H9 (cell line): Measurements from ENCODE around the gene UCP2. TPM values are rescaled to one million over a fixed set of nuclear protein-coding genes. Genes with fewer than 3 reads are reported as not detected.
"Not testable (repeated sequence)": the region's sequence is repeated elsewhere in the genome, so short reads cannot be mapped to it uniquely, and the experiment has no call there.

Experiments used
- DNase-seq: peaks from one replicate; pipeline ENCODE4 v3.0.0-alpha.2; 2017
- H2AFZ ChIP-seq: one replicate; pipeline ENCODE4 v1.6.1; 2013; ENCODE audit warnings: mild to moderate bottlenecking, low read length, control low read depth, moderate library complexity
- H2AK5ac ChIP-seq: 2 replicates; pipeline ENCODE4 v1.6.1; 2013; ENCODE audit warnings: low read length, control low read depth, mixed read lengths; ENCODE audit not compliant: insufficient read length
- H2BK120ac ChIP-seq: one replicate; pipeline ENCODE4 v1.6.1; 2013; ENCODE audit warnings: low read depth, mild to moderate bottlenecking, low read length, control low read depth, inconsistent platforms; ENCODE audit not compliant: poor library complexity, severe bottlenecking
- H2BK12ac ChIP-seq: 2 replicates; pipeline ENCODE4 v1.6.1; 2013; ENCODE audit warnings: low read length, control low read depth, mixed read lengths, low read depth; ENCODE audit not compliant: insufficient read length
- H2BK15ac ChIP-seq: 2 replicates; pipeline ENCODE4 v1.6.1; 2013; ENCODE audit warnings: low read depth, low read length, control low read depth
- H2BK20ac ChIP-seq: one replicate; pipeline ENCODE4 v1.6.1; 2013; ENCODE audit warnings: low read depth, mild to moderate bottlenecking, low read length, control low read depth, inconsistent platforms; ENCODE audit not compliant: poor library complexity, severe bottlenecking
- H2BK5ac ChIP-seq: 2 replicates; pipeline ENCODE4 v1.6.1; 2013; ENCODE audit warnings: low read length, control low read depth, mixed read lengths; ENCODE audit not compliant: insufficient read length
- H3K14ac ChIP-seq: 2 replicates; pipeline ENCODE4 v1.6.1; 2013; ENCODE audit warnings: low read length, control low read depth; ENCODE audit not compliant: insufficient read depth
- H3K18ac ChIP-seq: 2 replicates; pipeline ENCODE4 v1.6.1; 2013; ENCODE audit warnings: low read depth, mild to moderate bottlenecking, mixed read lengths, low read length, control low read depth; ENCODE audit not compliant: insufficient read length
- H3K23ac ChIP-seq: 2 replicates; pipeline ENCODE4 v1.6.1; 2013; ENCODE audit warnings: low read length, control low read depth, mixed read lengths, low read depth; ENCODE audit not compliant: insufficient read length
- H3K23me2 ChIP-seq: 2 replicates; pipeline ENCODE4 v1.6.1; 2013; ENCODE audit warnings: low read depth, mild to moderate bottlenecking, mixed read lengths, low read length, control low read depth; ENCODE audit not compliant: insufficient read length, poor library complexity, severe bottlenecking
- H3K27ac ChIP-seq: 2 replicates; pipeline ENCODE4 v1.5.1; 2013; ENCODE audit warnings: low read length, control low read depth, mixed read lengths, low read depth; ENCODE audit not compliant: insufficient read length
- H3K27me3 ChIP-seq: 2 replicates; pipeline ENCODE4 v1.6.1; 2013; ENCODE audit warnings: low read length, control low read depth, inconsistent platforms; ENCODE audit not compliant: insufficient read depth
- H3K4ac ChIP-seq: 2 replicates; pipeline ENCODE4 v1.6.1; 2013; ENCODE audit warnings: low read depth, mild to moderate bottlenecking, control low read depth, inconsistent platforms, low read length, moderate library complexity
- H3K4me1 ChIP-seq: 2 replicates; pipeline ENCODE4 v1.6.1; 2013; ENCODE audit warnings: low read length, control low read depth, inconsistent platforms; ENCODE audit not compliant: insufficient read depth
- H3K4me2 ChIP-seq: 2 replicates; pipeline ENCODE4 v1.6.1; 2013; ENCODE audit warnings: low read length, control low read depth, mixed read lengths; ENCODE audit not compliant: insufficient read length, insufficient read depth
- H3K56ac ChIP-seq: 2 replicates; pipeline ENCODE4 v1.6.1; 2013; ENCODE audit warnings: low read depth, mild to moderate bottlenecking, mixed read lengths, low read length, control low read depth; ENCODE audit not compliant: insufficient read length
- H3K79me1 ChIP-seq: 2 replicates; pipeline ENCODE4 v1.6.1; 2013; ENCODE audit warnings: low read depth, mild to moderate bottlenecking, moderate library complexity, low read length, control low read depth, inconsistent platforms; ENCODE audit not compliant: insufficient read depth, poor library complexity, severe bottlenecking
- H3K79me2 ChIP-seq: 2 replicates; pipeline ENCODE4 v1.6.1; 2013; ENCODE audit warnings: low read length, control low read depth, inconsistent platforms; ENCODE audit not compliant: insufficient read depth
- H3K9ac ChIP-seq: 2 replicates; pipeline ENCODE4 v1.6.1; 2013; ENCODE audit warnings: low read length, control low read depth, mixed read lengths; ENCODE audit not compliant: insufficient read length; ENCODE audit errors: extremely low read depth
- H3K9me3 ChIP-seq: one replicate; pipeline ENCODE4 v1.6.1; 2013; ENCODE audit warnings: low read depth, low read length, inconsistent platforms; ENCODE audit not compliant: control insufficient read depth
- H3T11ph ChIP-seq: one replicate; pipeline ENCODE4 v1.6.1; 2013; ENCODE audit warnings: mild to moderate bottlenecking, low read length, control low read depth, inconsistent platforms
- H4K20me1 ChIP-seq: one replicate; pipeline ENCODE4 v1.6.1; 2013; ENCODE audit not compliant: control insufficient read depth, insufficient read length, insufficient read depth
- H4K5ac ChIP-seq: 2 replicates; pipeline ENCODE4 v1.6.1; 2013; ENCODE audit warnings: low read depth, mild to moderate bottlenecking, mixed read lengths, low read length, control low read depth; ENCODE audit not compliant: insufficient read length
- H4K8ac ChIP-seq: replicated peaks from 2 replicates; pipeline ENCODE4 v1.6.1; 2013; ENCODE audit warnings: low read length, control low read depth, mixed read lengths, low read depth; ENCODE audit not compliant: insufficient read length
- H4K91ac ChIP-seq: 2 replicates; pipeline ENCODE4 v1.6.1; 2013; ENCODE audit warnings: low read depth, mild to moderate bottlenecking, moderate library complexity, mixed read lengths, low read length, control low read depth; ENCODE audit not compliant: insufficient read length
- H3K27ac Mint-ChIP-seq, 3 experiments: 2 replicates in 2 of 3; 3 replicates in 1 of 3; pipeline ENCODE4 v1.8.0; 2020 to 2021; ENCODE audit warnings: mixed read lengths in 3 of 3, mild to moderate bottlenecking in 1 of 3, moderate library complexity in 1 of 3
- H3K27me3 Mint-ChIP-seq: 2 replicates; pipeline ENCODE4 v1.8.0; 2021; ENCODE audit warnings: low read depth, mild to moderate bottlenecking, moderate library complexity, mixed read lengths
- H3K36me3 Mint-ChIP-seq, 3 experiments: 2 replicates in 2 of 3; 3 replicates in 1 of 3; pipeline ENCODE4 v1.8.0; 2020 to 2021; ENCODE audit warnings: low read depth in 3 of 3, mixed read lengths in 3 of 3; ENCODE audit not compliant: insufficient read depth in 1 of 3
- H3K4me1 Mint-ChIP-seq, 2 experiments: 2 replicates each; pipeline ENCODE4 v1.8.0; 2020; ENCODE audit warnings: mixed read lengths in 2 of 2
- H3K4me3 Mint-ChIP-seq, 2 experiments: 2 replicates in 1 of 2; 3 replicates in 1 of 2; pipeline ENCODE4 v1.8.0; 2020 to 2021; ENCODE audit warnings: mild to moderate bottlenecking in 2 of 2, mixed read lengths in 2 of 2, moderate library complexity in 1 of 2
- H3K9me3 Mint-ChIP-seq, 2 experiments: 2 replicates in 1 of 2; 3 replicates in 1 of 2; pipeline ENCODE4 v1.8.0; 2020; ENCODE audit warnings: mild to moderate bottlenecking in 2 of 2, mixed read lengths in 2 of 2, moderate library complexity in 1 of 2
- whole genome bisulfite sequencing: extraction: QIAGEN DNeasy Blood & Tissue Kit; methylation state at CpG from one replicate; pipeline ENCODE4 v1.1.7; 2013; ENCODE audit warnings: missing lambda C conversion rate, low lambda C conversion rate, mixed read lengths; ENCODE audit not compliant: insufficient read length; ENCODE audit errors: extremely low coverage; 5-methylcytosine and 5-hydroxymethylcytosine counted together
- total RNA-seq: library from RNA; stranded (reverse); gene quantifications from 2 replicates; pipeline ENCODE4 v1.2.1, GENCODE V29; 2021
- TF ChIP-seq, protein P1 (sequence below): fragments of 200-600 bp; sonication (generic); conservative IDR thresholded peaks from 3 replicates; pipeline ENCODE4 v1.8.0; 2021; ENCODE audit warnings: antibody characterized with exemption, mild to moderate bottlenecking

UCP2 gene
- total RNA-seq, 1 experiment from 2014 or later, result 62.1 TPM

DNA sequence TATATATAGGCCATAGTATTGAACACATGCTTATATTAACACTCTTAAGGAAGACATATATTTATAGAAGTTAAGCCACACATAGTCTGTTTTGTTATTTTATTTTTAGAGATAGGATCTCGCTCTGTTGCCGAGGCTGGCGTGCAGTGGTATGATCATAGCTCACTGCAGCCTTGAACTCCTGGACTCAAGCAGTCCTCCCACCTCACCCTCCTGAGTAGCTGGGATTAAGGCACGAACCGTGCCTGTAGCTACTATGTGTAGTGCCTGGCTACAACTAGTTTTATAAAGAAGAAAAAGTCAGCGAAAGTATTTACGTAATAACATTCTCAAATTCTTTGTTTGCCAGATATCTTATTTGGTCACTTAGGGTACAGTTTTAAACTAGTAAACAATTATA lies 5.6 kb upstream of the UCP2 start:
- no peak overlapping the region for H3K4me3 Mint-ChIP-seq
- WGBS, result no CpG with 5 or more reads among the region's 7 CpGs

DNA sequence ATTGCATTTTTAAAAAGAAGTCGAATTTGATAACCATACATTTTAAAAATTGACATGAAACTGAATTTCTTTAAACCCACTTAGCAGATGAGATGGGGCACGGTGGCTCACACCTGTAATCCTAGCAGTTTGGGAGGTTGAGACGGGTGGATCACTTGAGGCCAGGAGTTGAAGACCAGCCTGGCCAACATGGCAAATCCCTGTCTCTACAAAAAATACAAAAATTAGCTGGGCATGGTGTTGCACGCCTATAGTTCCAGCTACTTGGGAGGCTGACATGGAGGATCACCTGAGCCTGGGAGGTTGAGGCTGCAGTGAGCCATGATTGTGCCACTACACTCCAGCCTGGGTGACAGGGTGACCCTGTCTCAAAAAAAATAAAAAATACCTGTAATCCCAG lies 3.0 kb upstream of the UCP2 start:
- H3K4ac ChIP-seq, H2BK5ac ChIP-seq, H3K18ac ChIP-seq, H3K9me3 ChIP-seq, H2BK20ac ChIP-seq, H3K4me2 ChIP-seq, H2AK5ac ChIP-seq, H3K79me2 ChIP-seq, H3K4me1 ChIP-seq, H2BK120ac ChIP-seq, H2BK15ac ChIP-seq, H2AFZ ChIP-seq, H3K27ac ChIP-seq, H4K20me1 ChIP-seq, H4K5ac ChIP-seq, DNase-seq, H4K8ac ChIP-seq, H3K56ac ChIP-seq, H3K9ac ChIP-seq, H3K4me3 Mint-ChIP-seq, H3K9me3 Mint-ChIP-seq, H4K91ac ChIP-seq, H3K27ac Mint-ChIP-seq, H2BK12ac ChIP-seq, H3K79me1 ChIP-seq, H3K14ac ChIP-seq, H3K27me3 ChIP-seq, H3T11ph ChIP-seq, H3K23ac ChIP-seq: not testable (repeated sequence)
- H3K23me2 ChIP-seq, result peaks cover 11% of the 10 kb centered on the region
- Mint-ChIP-seq H3K27me3 (peaks cover 22% of the 10 kb centered on the region), H3K36me3 (peaks cover 7 to 10% (median 9%) of the 10 kb centered on the region in 3 experiments; a peak in 6 of 7 replicates), H3K4me1 (peaks cover 22 to 28% of the 10 kb centered on the region in 2 experiments)
- no CpG with 5 or more reads among the region's 4 CpGs for WGBS

More for the DNA sequence above, 5.6 kb upstream of the UCP2 start:
- H4K8ac ChIP-seq, result no peak overlapping the region
- no peaks in the 10 kb centered on the region for H3K79me1 ChIP-seq
- H3K23me2 ChIP-seq, result no peaks in the 10 kb centered on the region
- H3K27me3 ChIP-seq, result no peaks in the 10 kb centered on the region
- no peak overlapping the region for H2BK120ac ChIP-seq
- H3K4me1 ChIP-seq, result no peaks in the 10 kb centered on the region
- TF ChIP-seq, protein P1, sequence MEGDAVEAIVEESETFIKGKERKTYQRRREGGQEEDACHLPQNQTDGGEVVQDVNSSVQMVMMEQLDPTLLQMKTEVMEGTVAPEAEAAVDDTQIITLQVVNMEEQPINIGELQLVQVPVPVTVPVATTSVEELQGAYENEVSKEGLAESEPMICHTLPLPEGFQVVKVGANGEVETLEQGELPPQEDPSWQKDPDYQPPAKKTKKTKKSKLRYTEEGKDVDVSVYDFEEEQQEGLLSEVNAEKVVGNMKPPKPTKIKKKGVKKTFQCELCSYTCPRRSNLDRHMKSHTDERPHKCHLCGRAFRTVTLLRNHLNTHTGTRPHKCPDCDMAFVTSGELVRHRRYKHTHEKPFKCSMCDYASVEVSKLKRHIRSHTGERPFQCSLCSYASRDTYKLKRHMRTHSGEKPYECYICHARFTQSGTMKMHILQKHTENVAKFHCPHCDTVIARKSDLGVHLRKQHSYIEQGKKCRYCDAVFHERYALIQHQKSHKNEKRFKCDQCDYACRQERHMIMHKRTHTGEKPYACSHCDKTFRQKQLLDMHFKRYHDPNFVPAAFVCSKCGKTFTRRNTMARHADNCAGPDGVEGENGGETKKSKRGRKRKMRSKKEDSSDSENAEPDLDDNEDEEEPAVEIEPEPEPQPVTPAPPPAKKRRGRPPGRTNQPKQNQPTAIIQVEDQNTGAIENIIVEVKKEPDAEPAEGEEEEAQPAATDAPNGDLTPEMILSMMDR, result no peak
- DNase-seq, result no peak
- no peak overlapping the region for H3K14ac ChIP-seq
- Mint-ChIP-seq H3K9me3 (no peaks in the 10 kb centered on the region; a peak in 1 of 5 replicates), H3K27ac (no peak overlapping the region), H3K36me3 (no peaks in the 10 kb centered on the region), H3K4me1 (peaks cover 13% of the 10 kb centered on the region in 2 experiments), H3K27me3 (peaks cover 14% of the 10 kb centered on the region)
- H4K91ac ChIP-seq, result no peak overlapping the region
- H3K56ac ChIP-seq, result no peak overlapping the region
- H3K9me3 ChIP-seq, result no peaks in the 10 kb centered on the region
- H3T11ph ChIP-seq, result no peak overlapping the region
- H3K23ac ChIP-seq, result no peak overlapping the region
- no peak overlapping the region for H3K18ac ChIP-seq
- H2BK5ac ChIP-seq, result no peak overlapping the region
- H2AFZ ChIP-seq, result no peak overlapping the region
- no peak overlapping the region for H3K9ac ChIP-seq
- no peaks in the 10 kb centered on the region for H3K79me2 ChIP-seq
- H3K27ac ChIP-seq, result no peak overlapping the region
- H2BK12ac ChIP-seq, result no peak overlapping the region
- H4K5ac ChIP-seq, result no peak overlapping the region
- H2BK15ac ChIP-seq, result no peak overlapping the region
- no peak overlapping the region for H3K4me2 ChIP-seq
- no peak overlapping the region for H3K4ac ChIP-seq
- H2AK5ac ChIP-seq, result no peak overlapping the region
- no peak overlapping the region for H2BK20ac ChIP-seq
- H4K20me1 ChIP-seq, result no peaks in the 10 kb centered on the region
